C4-2B (cell line): Measurements from ENCODE around the gene RASGRP1.

ENCODE experiments used
- ZFX ChIP-seq: fragments of 450-650 bp; IDR thresholded peaks from 2 replicates; pipeline ENCODE4 v1.6.1; 2017
- TF ChIP-seq, protein P1 (sequence below): fragments of 450-650 bp; conservative IDR thresholded peaks from 2 replicates; pipeline ENCODE4 v1.5.1; 2017; ENCODE audit warnings: mild to moderate bottlenecking

GRCh38 chr15:38593524-38593923 lies 28.9 kb upstream of the RASGRP1 start:
- TF ChIP-seq, protein P1, sequence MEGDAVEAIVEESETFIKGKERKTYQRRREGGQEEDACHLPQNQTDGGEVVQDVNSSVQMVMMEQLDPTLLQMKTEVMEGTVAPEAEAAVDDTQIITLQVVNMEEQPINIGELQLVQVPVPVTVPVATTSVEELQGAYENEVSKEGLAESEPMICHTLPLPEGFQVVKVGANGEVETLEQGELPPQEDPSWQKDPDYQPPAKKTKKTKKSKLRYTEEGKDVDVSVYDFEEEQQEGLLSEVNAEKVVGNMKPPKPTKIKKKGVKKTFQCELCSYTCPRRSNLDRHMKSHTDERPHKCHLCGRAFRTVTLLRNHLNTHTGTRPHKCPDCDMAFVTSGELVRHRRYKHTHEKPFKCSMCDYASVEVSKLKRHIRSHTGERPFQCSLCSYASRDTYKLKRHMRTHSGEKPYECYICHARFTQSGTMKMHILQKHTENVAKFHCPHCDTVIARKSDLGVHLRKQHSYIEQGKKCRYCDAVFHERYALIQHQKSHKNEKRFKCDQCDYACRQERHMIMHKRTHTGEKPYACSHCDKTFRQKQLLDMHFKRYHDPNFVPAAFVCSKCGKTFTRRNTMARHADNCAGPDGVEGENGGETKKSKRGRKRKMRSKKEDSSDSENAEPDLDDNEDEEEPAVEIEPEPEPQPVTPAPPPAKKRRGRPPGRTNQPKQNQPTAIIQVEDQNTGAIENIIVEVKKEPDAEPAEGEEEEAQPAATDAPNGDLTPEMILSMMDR = no peak
- no peak for TF ChIP-seq ZFX
